Body of pancreas (tissue), 4 donors: ENCODE measurements around the gene CDC42BPA. TPM values are rescaled to one million over a fixed set of nuclear protein-coding genes. Genes with fewer than 3 reads are reported as not detected.

Experiments
- ATAC-seq: fragments of 150-250 bp; one replicate; pipeline ENCODE4 v1.9.1; 2016
- DNase-seq, 4 donors: peaks; one replicate each; pipeline ENCODE4 v3.0.0-alpha.2; 2019
- H3K27ac ChIP-seq, 4 donors: fragments of 200-600 bp; sonication (generic); 1 replicate in 3 of 4; 2 replicates in 1 of 4; pipeline versions ENCODE4 v1.5.1 to v1.6.1; 2016 to 2019; ENCODE audit warnings: mild to moderate bottlenecking in 1 of 4, mixed read lengths in 1 of 4, moderate library complexity in 1 of 4
- H3K27me3 ChIP-seq, 2 donors: fragments of 200-600 bp; sonication (generic); one replicate each; pipeline ENCODE4 v1.6.0; 2016; ENCODE audit warnings: mild to moderate bottlenecking in 1 of 2
- H3K36me3 ChIP-seq, 2 donors: fragments of 200-600 bp; sonication (generic); replicated peaks in 1 of 2; 2 replicates each; pipeline ENCODE4 v1.5.1; 2016; ENCODE audit warnings: low read depth in 2 of 2; ENCODE audit not compliant: insufficient read depth in 1 of 2
- H3K4me1 ChIP-seq: fragments of 200-600 bp; sonication (generic); one replicate; pipeline ENCODE4 v1.6.0; 2016
- H3K4me3 ChIP-seq, 2 donors: fragments of 200-600 bp; sonication (generic); 1 replicate in 1 of 2; 2 replicates in 1 of 2; pipeline ENCODE4 v1.5.1; 2016 to 2019
- H3K9me3 ChIP-seq, 3 donors: fragments of 200-600 bp; sonication (generic); 1 replicate in 2 of 3; 2 replicates in 1 of 3; pipeline ENCODE4 v1.5.1; 2016
- CTCF ChIP-seq, 7 experiments: fragments of 450-650 bp in 4 of 7; fragments of 200-600 bp in 3 of 7; sonication (generic) in 3 of 7; IDR thresholded peaks; one replicate each; pipeline ENCODE4 v1.5.1; 2016 to 2019; ENCODE audit warnings: antibody characterized with exemption in 7 of 7
- POLR2A ChIP-seq, 3 donors: fragments of 450-650 bp; IDR thresholded peaks; one replicate each; pipeline ENCODE4 v1.6.1; 2016; ENCODE audit warnings: antibody characterized with exemption in 3 of 3, mild to moderate bottlenecking in 2 of 3
- WGBS, 2 donors: methylation state at CpG; one replicate each; pipeline ENCODE4 v1.1.5; 2017; 5-methylcytosine and 5-hydroxymethylcytosine counted together
- intact Hi-C: fragments of 100-400 bp; cut with DNase I; formaldehyde crosslinking; loops from one replicate; pipeline ENCODE4 v1.15.1; 2023
- total RNA-seq, 2 donors: library from RNA; depleted of rRNA; stranded (reverse); fragments of >200 nt; gene quantifications; one replicate each; pipeline ENCODE4 v1.1.0, GENCODE V29; 2016

CDC42BPA gene
- total RNA-seq, 2 donors from 2014 or later: 35.9 to 37.6 TPM

- 95 to 98% methylated on average over 2 of the region's 2 CpGs for WGBS, 2 donors
- TF ChIP-seq CTCF (IDR thresholded peaks at IDR 0.05) (no peak), POLR2A (IDR thresholded peaks at IDR 0.05) (no peak)
- intact Hi-C loops: no loop called here
- H3K27ac ChIP-seq: no peak overlapping the region
- no peak for DNase-seq
- H3K36me3 ChIP-seq: no peaks in the 10 kb centered on the region
- no peak overlapping the region for H3K4me3 ChIP-seq
- H3K9me3 ChIP-seq: no peaks in the 10 kb centered on the region
- no peak for ATAC-seq
- H3K4me1 ChIP-seq: no peaks in the 10 kb centered on the region
- H3K27me3 ChIP-seq: no peaks in the 10 kb centered on the region
Observed at GRCh38 chr1:227190321-227190720, 128.0 kb downstream of the CDC42BPA start.

- TF ChIP-seq POLR2A (IDR thresholded peaks at IDR 0.05) (no peak), CTCF (IDR thresholded peaks at IDR 0.05) (no peak)
Observed at GRCh38 chr1:227185291-227185690, 133.0 kb downstream of the CDC42BPA start.

GRCh38 chr1:227182012-227182411 lies 136.3 kb downstream of the CDC42BPA start:
- ATAC-seq (no peak), DNase-seq (no peak)
- Histone ChIP-seq H3K27me3 (no peaks in the 10 kb centered on the region), H3K36me3 (no peaks in the 10 kb centered on the region), H3K4me3 (no peak overlapping the region), H3K4me1 (no peaks in the 10 kb centered on the region), H3K27ac (no peak overlapping the region), H3K9me3 (no peaks in the 10 kb centered on the region)
- WGBS, 2 donors: 91 to 95% methylated on average over 3 of the region's 3 CpGs
- TF ChIP-seq CTCF (IDR thresholded peaks at IDR 0.05) (no peak), POLR2A (IDR thresholded peaks at IDR 0.05) (no peak)
- intact Hi-C loops: no loop called here

More at GRCh38 chr1:227185291-227185690, 133.0 kb downstream of the CDC42BPA start:
- WGBS, 2 donors: 84 to 85% methylated on average over 9 of the region's 9 CpGs
- Histone ChIP-seq H3K36me3 (no peaks in the 10 kb centered on the region), H3K4me3 (no peak overlapping the region), H3K27ac (no peak overlapping the region), H3K9me3 (no peaks in the 10 kb centered on the region), H3K27me3 (no peaks in the 10 kb centered on the region), H3K4me1 (no peaks in the 10 kb centered on the region)
- intact Hi-C loops: no loop called here
- ATAC-seq: no peak
- DNase-seq: no peak

- 94 to 99% methylated on average over 4 of the region's 4 CpGs for WGBS, 2 donors
- H3K27ac ChIP-seq: no peak overlapping the region
- TF ChIP-seq POLR2A (IDR thresholded peaks at IDR 0.05) (no peak), CTCF (IDR thresholded peaks at IDR 0.05) (no peak)
- no peak overlapping the region for H3K4me3 ChIP-seq
- no peaks in the 10 kb centered on the region for H3K27me3 ChIP-seq
- ATAC-seq: no peak
- intact Hi-C loops: no loop called here
- peaks cover 9% of the 10 kb centered on the region for H3K4me1 ChIP-seq
- no peaks in the 10 kb centered on the region for H3K36me3 ChIP-seq
- H3K9me3 ChIP-seq: no peaks in the 10 kb centered on the region
- DNase-seq: no peak
Observed at GRCh38 chr1:227175611-227176010, 142.7 kb downstream of the CDC42BPA start.

- intact Hi-C loops: no loop called here
- no peaks in the 10 kb centered on the region for H3K36me3 ChIP-seq
- TF ChIP-seq CTCF (IDR thresholded peaks at IDR 0.05) (no peak), POLR2A (IDR thresholded peaks at IDR 0.05) (no peak)
- ATAC-seq (no peak), DNase-seq (no peak)
- 92 to 95% methylated on average over 2 of the region's 2 CpGs for WGBS, 2 donors
- no peaks in the 10 kb centered on the region for H3K27me3 ChIP-seq
- no peak overlapping the region for H3K4me3 ChIP-seq
- H3K4me1 ChIP-seq: peaks cover 10% of the 10 kb centered on the region
- H3K9me3 ChIP-seq: no peaks in the 10 kb centered on the region
- no peak overlapping the region for H3K27ac ChIP-seq
Observed at GRCh38 chr1:227174164-227174563, 144.1 kb downstream of the CDC42BPA start.
